Mucosa of rectum (tissue), 2 donors: ENCODE measurements around the gene SYTL1.

ENCODE experiments used
- H3K27ac ChIP-seq, 2 donors: one replicate each; pipeline ENCODE4 v1.7.0; 2013; ENCODE audit warnings: inconsistent platforms in 2 of 2, low read depth in 2 of 2, low read length in 2 of 2
- H3K27me3 ChIP-seq, 2 donors: one replicate each; pipeline ENCODE4 v1.7.0; 2013; ENCODE audit warnings: low read length in 2 of 2; ENCODE audit not compliant: control insufficient read depth in 2 of 2, insufficient read depth in 2 of 2
- H3K36me3 ChIP-seq, 2 donors: one replicate each; pipeline ENCODE4 v1.7.0; 2013; ENCODE audit warnings: low read length in 2 of 2; ENCODE audit not compliant: control insufficient read depth in 2 of 2, insufficient read depth in 2 of 2
- H3K4me1 ChIP-seq, 2 donors: one replicate each; pipeline ENCODE4 v1.7.0; 2013; ENCODE audit warnings: low read length in 2 of 2, mild to moderate bottlenecking in 1 of 2; ENCODE audit not compliant: control insufficient read depth in 2 of 2, insufficient read depth in 2 of 2
- H3K4me3 ChIP-seq, 2 donors: one replicate each; pipeline ENCODE4 v1.7.0; 2013; ENCODE audit warnings: low read length in 2 of 2
- H3K9ac ChIP-seq, 2 donors: one replicate each; pipeline ENCODE4 v1.7.0; 2013; ENCODE audit warnings: low read length in 2 of 2, low read depth in 1 of 2, mild to moderate bottlenecking in 1 of 2
- H3K9me3 ChIP-seq, 2 donors: one replicate each; pipeline ENCODE4 v1.7.0; 2013; ENCODE audit warnings: low read length in 2 of 2; ENCODE audit not compliant: control insufficient read depth in 2 of 2
- donor health status: healthy.
- donor health status: Normal muscosa, but diverticular disease.

SYTL1 gene

DNA sequence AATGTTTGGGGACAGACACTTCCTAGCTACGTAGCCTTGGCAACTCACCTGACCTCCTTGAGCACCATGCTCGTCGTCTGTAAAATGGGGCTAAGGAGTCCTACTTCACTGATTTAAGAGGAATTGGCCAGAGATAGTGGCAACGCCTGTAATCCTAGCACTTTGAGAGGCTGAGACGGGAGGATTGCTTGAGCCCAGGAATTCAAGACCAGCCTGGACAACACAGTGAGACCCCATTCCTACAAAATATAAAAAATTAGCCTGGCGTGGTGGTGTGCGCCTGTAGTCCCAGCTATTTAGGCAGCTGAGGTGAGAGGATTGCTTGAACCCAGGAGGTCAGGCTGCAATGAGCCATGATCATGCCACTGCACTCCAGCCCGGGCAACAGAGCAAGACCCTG is 4.5 kb downstream of the SYTL1 start:
- H3K9ac ChIP-seq, result no peak overlapping the region
- peaks cover 0 to 6% of the 10 kb centered on the region in 2 donors for H3K36me3 ChIP-seq
- no peak overlapping the region for H3K4me3 ChIP-seq
- no peak overlapping the region for H3K27ac ChIP-seq
- H3K27me3 ChIP-seq, result no peaks in the 10 kb centered on the region
- peaks cover 30 to 37% of the 10 kb centered on the region in 2 donors for H3K4me1 ChIP-seq
- H3K9me3 ChIP-seq, result no peaks in the 10 kb centered on the region

DNA sequence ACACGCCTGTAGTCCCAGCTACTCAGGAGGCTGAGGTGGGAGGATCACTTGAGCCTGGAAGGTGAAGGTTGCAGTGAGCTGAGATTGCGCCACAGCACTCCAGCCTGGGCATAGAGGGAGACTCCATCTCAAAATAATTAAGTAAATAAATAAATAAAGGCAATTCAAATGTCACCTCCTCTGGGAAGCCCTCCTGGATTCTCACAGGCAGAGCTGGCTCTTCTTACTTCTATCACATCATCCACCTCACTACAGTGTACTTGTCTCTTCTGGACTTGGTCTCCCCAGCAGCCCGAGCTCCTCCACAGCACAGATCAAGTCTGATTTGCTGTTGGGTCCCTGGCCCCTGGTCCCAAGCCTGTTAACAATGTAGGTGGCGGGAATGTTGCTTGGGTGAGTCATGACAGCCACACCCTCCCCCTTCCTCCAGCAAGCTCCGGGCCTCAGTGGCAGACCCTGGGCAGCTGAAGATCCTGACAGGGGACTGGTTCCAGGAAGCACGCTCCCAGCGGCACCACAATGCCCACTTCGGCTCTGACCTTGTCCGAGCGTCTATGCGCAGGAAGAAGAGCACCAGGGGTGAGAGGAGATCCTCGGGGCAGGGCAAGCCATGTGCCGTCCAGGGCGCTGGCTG is 5.3 kb downstream of the SYTL1 start:
- H3K4me1 ChIP-seq, result peaks cover 27 to 33% of the 10 kb centered on the region in 2 donors
- no peak overlapping the region for H3K27ac ChIP-seq
- H3K9ac ChIP-seq, result no peak overlapping the region
- no peaks in the 10 kb centered on the region for H3K9me3 ChIP-seq
- H3K4me3 ChIP-seq, result no peak overlapping the region
- H3K27me3 ChIP-seq, result no peaks in the 10 kb centered on the region
- H3K36me3 ChIP-seq, result peaks cover 0 to 6% of the 10 kb centered on the region in 2 donors

DNA sequence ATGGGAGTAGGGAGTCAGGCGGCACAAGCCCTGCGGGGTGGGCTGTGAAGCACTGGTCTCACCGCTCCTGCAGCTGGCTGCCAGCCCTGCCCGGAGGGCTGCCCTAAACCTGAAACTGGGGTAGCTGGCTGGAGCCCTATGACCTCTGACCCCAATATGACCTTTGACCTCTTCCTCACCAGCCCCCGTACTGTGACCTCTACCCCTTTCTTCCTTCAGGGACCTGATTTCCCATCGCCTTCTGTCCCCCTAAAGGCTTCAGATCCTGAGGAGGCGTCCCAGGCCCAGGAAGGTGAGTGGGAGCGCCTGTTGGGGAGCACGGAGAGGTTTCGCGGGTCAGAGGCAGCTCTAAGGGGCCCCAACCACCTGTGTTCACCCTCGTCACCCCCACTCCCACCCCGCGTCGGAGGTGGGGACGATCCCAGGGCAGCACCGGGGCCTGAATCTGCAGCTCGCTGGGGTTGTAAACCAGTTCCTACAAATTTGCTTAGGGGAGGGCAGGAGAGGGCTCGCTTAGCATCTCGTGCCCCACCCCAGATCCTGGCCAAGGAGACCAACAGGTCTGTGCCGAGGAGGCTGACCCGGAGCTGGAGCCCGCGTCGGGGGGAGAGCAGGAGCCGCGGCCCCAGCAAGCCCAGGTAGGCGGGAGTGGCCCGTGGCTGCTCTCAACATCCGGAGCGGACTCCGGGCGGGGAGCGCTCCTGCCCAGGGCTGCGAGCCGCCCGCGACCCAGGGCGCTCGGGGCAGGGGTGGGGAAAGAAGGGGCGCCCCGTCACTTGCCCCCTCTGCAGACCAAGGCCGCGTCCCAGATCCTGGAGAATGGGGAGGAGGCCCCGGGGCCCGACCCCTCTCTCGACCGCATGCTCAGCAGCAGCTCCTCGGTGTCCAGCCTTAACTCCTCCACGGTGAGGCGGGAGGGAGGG is 7.3 kb downstream of the SYTL1 start:
- peaks cover 17 to 22% of the 10 kb centered on the region in 2 donors for H3K4me1 ChIP-seq
- peak overlapping the region; percentile 50 to 63 for H3K4me3 ChIP-seq
- H3K27me3 ChIP-seq, result no peaks in the 10 kb centered on the region
- H3K9me3 ChIP-seq, result no peaks in the 10 kb centered on the region
- H3K9ac ChIP-seq, result peak overlapping the region; percentile 41 to 59
- peaks cover 0 to 6% of the 10 kb centered on the region in 2 donors for H3K36me3 ChIP-seq
- H3K27ac ChIP-seq, result peak overlapping the region in 1 of 2 donors; percentile 32

DNA sequence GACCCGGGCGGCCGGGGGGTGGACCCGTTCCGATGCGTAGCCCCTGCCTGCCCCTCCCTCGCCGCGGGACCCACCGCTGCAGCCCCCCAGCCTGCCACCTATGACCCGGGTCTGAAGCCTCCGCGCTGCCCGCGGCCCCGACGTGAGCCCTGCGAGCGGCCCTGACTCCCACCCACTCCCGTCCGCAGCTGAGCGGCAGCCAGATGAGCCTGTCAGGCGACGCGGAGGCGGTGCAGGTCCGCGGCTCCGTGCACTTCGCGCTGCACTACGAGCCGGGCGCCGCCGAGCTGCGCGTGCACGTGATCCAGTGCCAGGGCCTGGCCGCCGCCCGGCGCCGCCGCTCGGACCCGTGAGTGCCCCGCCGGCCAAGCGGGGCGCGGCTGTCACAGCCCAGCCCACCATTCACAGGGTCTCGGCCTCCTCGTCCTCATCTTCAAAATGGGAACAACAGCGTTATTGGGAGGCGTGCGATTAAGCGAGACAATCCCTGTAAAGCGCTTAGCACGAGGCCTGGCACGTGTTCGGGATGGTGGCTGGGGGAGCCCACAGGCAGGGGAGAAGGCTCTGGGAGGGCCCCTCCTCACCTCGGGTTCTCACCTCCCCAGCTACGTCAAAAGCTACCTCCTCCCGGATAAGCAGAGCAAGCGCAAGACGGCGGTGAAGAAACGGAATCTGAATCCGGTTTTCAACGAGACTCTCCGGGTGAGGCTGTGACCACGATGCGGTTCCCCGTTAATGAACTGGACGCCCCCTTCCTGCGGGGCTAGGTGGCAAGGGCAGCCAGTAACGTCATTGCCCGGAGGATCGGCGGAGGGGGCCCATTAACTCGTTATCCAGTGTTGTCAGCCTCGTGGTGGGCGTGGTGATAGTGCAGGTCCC is 8.2 kb downstream of the SYTL1 start:
- H3K4me3 ChIP-seq, result peak overlapping the region; percentile 50 to 63
- H3K27ac ChIP-seq, result peak overlapping the region in 1 of 2 donors; percentile 32
- no peaks in the 10 kb centered on the region for H3K27me3 ChIP-seq
- peaks cover 17 to 22% of the 10 kb centered on the region in 2 donors for H3K4me1 ChIP-seq
- H3K9me3 ChIP-seq, result no peaks in the 10 kb centered on the region
- peak overlapping the region in 1 of 2 donors; percentile 36 for H3K9ac ChIP-seq
- peaks cover under 1 to 6% of the 10 kb centered on the region in 2 donors for H3K36me3 ChIP-seq

DNA sequence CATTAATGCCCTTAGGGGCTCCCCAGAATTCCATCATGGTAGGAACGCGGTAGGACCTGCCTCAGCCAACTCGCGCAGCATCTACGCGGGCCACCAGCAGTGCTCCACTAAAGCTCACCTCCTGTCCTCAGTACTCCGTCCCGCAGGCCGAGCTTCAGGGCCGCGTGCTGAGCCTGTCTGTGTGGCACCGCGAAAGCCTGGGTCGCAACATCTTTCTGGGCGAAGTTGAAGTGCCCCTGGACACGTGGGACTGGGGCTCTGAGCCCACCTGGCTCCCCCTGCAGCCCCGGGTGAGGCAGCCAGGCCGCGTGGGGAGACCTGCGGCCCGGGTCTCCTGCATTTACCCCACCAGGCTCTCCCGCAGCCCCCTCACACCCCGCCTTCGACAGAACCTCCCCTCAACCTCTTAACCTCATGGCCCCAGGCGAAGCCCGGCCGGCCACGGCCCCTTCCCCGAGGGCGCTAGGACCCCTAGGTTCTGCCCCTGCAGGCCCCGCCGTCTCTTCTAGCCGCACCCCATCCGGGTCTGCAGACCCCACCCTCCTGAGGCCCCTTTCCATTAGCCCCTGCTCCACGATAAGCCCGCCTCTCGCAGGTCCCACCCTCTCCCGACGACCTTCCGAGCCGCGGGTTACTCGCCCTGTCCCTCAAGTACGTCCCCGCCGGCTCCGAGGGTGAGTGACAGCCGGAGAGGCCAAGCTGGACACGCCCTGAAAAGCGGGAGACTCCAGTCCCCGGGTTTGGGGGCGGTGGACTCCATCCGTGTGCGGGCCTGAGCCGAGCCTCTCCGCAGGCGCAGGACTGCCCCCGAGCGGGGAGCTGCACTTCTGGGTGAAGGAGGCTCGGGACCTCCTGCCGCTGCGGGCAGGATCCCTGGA is 9.1 kb downstream of the SYTL1 start:
- Histone ChIP-seq H3K9ac (no peak overlapping the region), H3K9me3 (no peaks in the 10 kb centered on the region), H3K4me1 (peaks cover 17 to 22% of the 10 kb centered on the region in 2 donors), H3K36me3 (peaks cover 9 to 10% of the 10 kb centered on the region in 2 donors), H3K27ac (no peak overlapping the region), H3K4me3 (peak overlapping the region; percentile 12 to 13), H3K27me3 (no peaks in the 10 kb centered on the region)

DNA sequence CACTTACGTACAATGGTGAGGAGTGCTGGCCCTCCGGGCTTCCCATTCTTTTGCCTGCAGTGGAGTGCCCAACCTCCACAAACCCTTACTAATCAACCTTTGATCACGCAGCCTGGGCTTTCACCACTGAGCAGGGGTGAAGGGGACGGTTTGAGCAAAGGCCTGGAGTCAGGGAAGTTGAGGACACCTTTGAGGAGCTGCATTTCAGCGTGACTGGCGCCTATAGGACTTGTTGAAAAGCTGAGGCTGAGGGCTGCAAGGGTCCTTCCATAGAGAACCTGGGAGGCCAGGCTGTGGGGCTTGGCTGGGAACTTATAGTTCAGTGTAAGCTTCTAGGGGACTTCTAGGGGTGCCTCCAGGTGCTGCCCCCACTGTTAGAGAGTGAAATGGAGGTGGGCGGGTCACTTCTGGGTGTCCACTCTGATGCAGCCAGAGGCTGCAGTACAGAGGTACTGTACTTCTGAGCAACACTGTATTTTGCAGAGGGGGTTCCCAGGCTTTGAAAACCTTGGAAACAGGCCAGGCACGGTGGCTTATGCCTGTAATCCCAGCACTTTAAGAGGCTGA is 9.8 kb downstream of the SYTL1 start:
- H3K4me3 ChIP-seq, result peak overlapping the region in 1 of 2 donors; percentile 12
- H3K9me3 ChIP-seq, result no peaks in the 10 kb centered on the region
- no peaks in the 10 kb centered on the region for H3K27me3 ChIP-seq
- H3K36me3 ChIP-seq, result peaks cover 10% of the 10 kb centered on the region in 2 donors
- H3K4me1 ChIP-seq, result peaks cover 21 to 24% of the 10 kb centered on the region in 2 donors
- no peak overlapping the region for H3K27ac ChIP-seq
- H3K9ac ChIP-seq, result no peak overlapping the region

DNA sequence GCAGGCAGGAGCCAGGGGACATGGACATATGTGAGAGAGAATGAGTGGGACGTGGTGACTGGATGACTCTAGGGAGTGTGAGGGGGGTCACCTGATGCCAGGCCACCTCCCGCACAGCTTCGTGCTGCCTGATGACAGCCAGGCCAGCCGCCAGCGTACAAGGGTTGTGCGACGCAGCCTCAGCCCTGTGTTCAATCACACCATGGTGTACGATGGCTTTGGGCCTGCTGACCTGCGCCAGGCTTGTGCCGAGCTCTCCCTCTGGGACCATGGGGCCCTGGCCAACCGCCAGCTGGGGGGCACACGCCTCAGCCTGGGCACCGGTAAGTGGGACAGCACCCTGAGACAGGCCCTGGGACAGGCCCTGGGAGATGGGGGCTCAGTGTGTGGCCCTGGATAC is 11.3 kb downstream of the SYTL1 start:
- no peak overlapping the region for H3K27ac ChIP-seq
- H3K4me1 ChIP-seq, result peaks cover 32 to 33% of the 10 kb centered on the region in 2 donors
- H3K27me3 ChIP-seq, result no peaks in the 10 kb centered on the region
- H3K9me3 ChIP-seq, result no peaks in the 10 kb centered on the region
- H3K9ac ChIP-seq, result no peak overlapping the region
- H3K4me3 ChIP-seq, result no peak overlapping the region
- peaks cover 10 to 12% of the 10 kb centered on the region in 2 donors for H3K36me3 ChIP-seq

DNA sequence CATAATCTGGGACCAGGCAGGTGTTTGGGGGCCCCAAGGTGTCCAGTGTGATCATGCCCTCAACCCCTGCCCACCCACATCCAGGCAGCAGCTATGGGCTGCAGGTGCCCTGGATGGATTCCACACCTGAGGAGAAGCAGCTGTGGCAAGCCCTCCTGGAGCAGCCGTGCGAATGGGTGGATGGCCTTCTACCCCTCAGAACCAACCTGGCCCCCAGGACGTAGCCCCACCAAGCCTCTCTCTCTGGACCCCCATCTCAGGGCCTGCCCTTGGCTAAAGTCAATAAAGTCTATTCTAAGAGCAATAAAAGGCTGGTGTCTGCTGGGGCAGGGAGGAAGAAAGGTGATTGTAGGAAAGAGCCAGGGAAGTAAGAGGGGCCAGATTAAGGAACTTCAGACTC is 11.8 kb downstream of the SYTL1 start:
- Histone ChIP-seq H3K4me1 (peaks cover 32 to 33% of the 10 kb centered on the region in 2 donors), H3K9me3 (no peaks in the 10 kb centered on the region)

DNA sequence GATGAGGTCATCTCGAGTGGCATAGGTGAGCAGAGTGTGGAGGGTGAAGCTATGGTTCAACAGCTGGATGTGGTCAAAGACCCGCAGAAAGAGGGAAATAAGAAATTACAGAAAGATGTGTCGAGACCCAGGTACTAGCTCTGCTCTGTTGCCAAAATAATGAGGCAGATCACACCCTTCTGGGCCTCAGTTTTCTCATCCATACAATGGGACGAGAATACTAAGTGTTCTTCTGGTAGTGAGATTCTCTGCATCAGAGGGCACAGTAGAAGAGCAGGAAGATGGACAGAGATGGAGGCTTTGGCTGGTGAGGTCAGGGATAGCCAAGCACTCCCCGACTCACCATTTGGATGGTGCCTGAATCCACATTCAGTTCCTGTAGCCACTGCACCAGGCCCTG is 13.9 kb downstream of the SYTL1 start:
- H3K27ac ChIP-seq, result no peak overlapping the region
- H3K36me3 ChIP-seq, result peaks cover 12 to 21% of the 10 kb centered on the region in 2 donors
- peaks cover 24% of the 10 kb centered on the region in 2 donors for H3K4me1 ChIP-seq

More for the DNA sequence above, 11.8 kb downstream of the SYTL1 start:
- Histone ChIP-seq H3K9ac (no peak overlapping the region), H3K36me3 (peaks cover 10 to 14% of the 10 kb centered on the region in 2 donors), H3K27me3 (no peaks in the 10 kb centered on the region), H3K27ac (no peak overlapping the region), H3K4me3 (no peak overlapping the region)

More for the DNA sequence above, 13.9 kb downstream of the SYTL1 start:
- Histone ChIP-seq H3K9me3 (no peaks in the 10 kb centered on the region), H3K9ac (no peak overlapping the region), H3K27me3 (no peaks in the 10 kb centered on the region), H3K4me3 (no peak overlapping the region)
